OCI-LY1 (cell line): ENCODE measurements around the gene TDRD6.
"Not testable (repeated sequence)": the region's sequence is repeated elsewhere in the genome, so short reads cannot be mapped to it uniquely, and the experiment has no call there.

Experiments used
- EZH2 ChIP-seq: fragments of 200-600 bp; sonication (generic), shearing (Covaris generic); IDR thresholded peaks from 2 replicates; pipeline ENCODE4 v1.8.0; 2017; ENCODE audit warnings: borderline replicate concordance, mixed run types, mild to moderate bottlenecking, antibody characterized with exemption, low read length, moderate library complexity, mixed read lengths
- TF ChIP-seq, protein P1 (sequence below): fragments of 200-600 bp; sonication (generic), shearing (Covaris generic); IDR thresholded peaks from 2 replicates; pipeline ENCODE4 v1.5.1; 2017; ENCODE audit warnings: mild to moderate bottlenecking, antibody characterized with exemption, low read length, moderate library complexity, mixed read lengths

DNA sequence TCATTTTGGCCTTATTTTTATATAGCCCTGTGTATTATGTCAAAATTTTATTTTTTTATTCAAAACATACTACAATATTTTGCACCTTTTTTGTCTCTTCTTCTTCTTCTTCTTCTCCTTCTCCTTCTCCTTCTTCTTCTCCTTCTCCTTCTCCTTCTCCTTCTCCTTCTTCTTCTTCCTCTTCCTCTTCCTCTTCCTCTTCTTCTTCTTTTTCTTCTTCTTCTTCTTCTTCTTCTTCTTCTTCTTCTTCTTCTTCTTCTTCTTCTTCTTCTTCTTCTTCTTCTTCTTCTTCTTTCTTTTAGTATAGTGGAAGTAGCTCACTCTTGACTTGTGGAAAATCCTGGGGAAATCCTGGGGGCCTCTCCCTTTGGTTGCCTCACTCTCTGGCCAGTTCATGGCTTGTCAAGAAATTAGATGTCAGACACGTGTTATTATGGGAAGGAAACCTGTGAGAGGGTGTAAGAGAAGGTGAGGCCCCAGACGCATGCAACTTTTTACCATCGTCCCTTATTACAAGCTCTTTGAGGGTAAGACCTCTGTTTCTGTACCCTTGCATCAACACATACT is 56.6 kb downstream of the TDRD6 start:
- TF ChIP-seq, protein P1, sequence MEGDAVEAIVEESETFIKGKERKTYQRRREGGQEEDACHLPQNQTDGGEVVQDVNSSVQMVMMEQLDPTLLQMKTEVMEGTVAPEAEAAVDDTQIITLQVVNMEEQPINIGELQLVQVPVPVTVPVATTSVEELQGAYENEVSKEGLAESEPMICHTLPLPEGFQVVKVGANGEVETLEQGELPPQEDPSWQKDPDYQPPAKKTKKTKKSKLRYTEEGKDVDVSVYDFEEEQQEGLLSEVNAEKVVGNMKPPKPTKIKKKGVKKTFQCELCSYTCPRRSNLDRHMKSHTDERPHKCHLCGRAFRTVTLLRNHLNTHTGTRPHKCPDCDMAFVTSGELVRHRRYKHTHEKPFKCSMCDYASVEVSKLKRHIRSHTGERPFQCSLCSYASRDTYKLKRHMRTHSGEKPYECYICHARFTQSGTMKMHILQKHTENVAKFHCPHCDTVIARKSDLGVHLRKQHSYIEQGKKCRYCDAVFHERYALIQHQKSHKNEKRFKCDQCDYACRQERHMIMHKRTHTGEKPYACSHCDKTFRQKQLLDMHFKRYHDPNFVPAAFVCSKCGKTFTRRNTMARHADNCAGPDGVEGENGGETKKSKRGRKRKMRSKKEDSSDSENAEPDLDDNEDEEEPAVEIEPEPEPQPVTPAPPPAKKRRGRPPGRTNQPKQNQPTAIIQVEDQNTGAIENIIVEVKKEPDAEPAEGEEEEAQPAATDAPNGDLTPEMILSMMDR: not testable (repeated sequence)
- TF ChIP-seq EZH2: not testable (repeated sequence)
